ENCODE data around the gene CHD5. TPM values are rescaled to one million over a fixed set of nuclear protein-coding genes. Genes with fewer than 3 reads are reported as not detected.

CHD5 gene
- total and polyA plus RNA-seq, 2 of the 4 experiments (the other 2 are of a cell fraction): under 0.01 to 0.09 TPM

- Histone ChIP-seq H4K20me1 (ENCODE audit: insufficient read depth, low read length) (no peaks in the 10 kb centered on the region), H3K23ac (ENCODE audit: low read depth, low read length) (no peak overlapping the region), H3K27ac (ENCODE audit: insufficient read depth, low read length) (no peak overlapping the region), H3K36me3 (ENCODE audit: control insufficient read depth, insufficient read depth, low read length) (no peaks in the 10 kb centered on the region), H3K79me1 (ENCODE audit: low read depth in 1 of 2, low read length in 2 of 2) (no peaks in the 10 kb centered on the region), H3K4me1 (ENCODE audit: control insufficient read depth, insufficient read depth, low read length) (no peaks in the 10 kb centered on the region), H2AK5ac (ENCODE audit: low read depth, low read length) (no peak overlapping the region), H2BK5ac (ENCODE audit: low read depth, low read length, poor library complexity, severe bottlenecking) (no peak overlapping the region), H3K56ac (ENCODE audit: extremely low read depth, insufficient read depth, low read length) (no peak overlapping the region), H3K4me2 (ENCODE audit: low read depth, low read length) (no peak overlapping the region), H3K18ac (ENCODE audit: low read depth, low read length) (no peak overlapping the region), H3K27me3 (ENCODE audit: control insufficient read depth, insufficient read depth, low read length) (peaks cover under 1% of the 10 kb centered on the region; the same call in 1 of the 2 replicates), H3K4ac (ENCODE audit: low read depth, low read length) (no peak overlapping the region), H4K5ac (ENCODE audit: low read depth, low read length) (no peak overlapping the region), H3K14ac (replicated peaks; ENCODE audit: low read depth, low read length) (no peak overlapping the region), H2AK9ac (replicated peaks; ENCODE audit: low read depth, low read length, poor library complexity) (no peak overlapping the region), H3K9me3 (ENCODE audit: control insufficient read depth, insufficient read depth, low read length) (no peaks in the 10 kb centered on the region), H2BK20ac (ENCODE audit: low read depth, low read length) (no peak overlapping the region), H2BK120ac (ENCODE audit: low read depth, low read length) (no peak overlapping the region), H3K9me1 (ENCODE audit: insufficient read depth, low read length) (no peaks in the 10 kb centered on the region), H2BK15ac (ENCODE audit: low read depth, low read length) (no peak overlapping the region), H3K4me3 (ENCODE audit: insufficient read depth, low read depth, low read length) (no peak overlapping the region), H4K91ac (ENCODE audit: insufficient read depth, low read depth, low read length) (no peak overlapping the region), H3K9ac (ENCODE audit: low read depth, low read length) (no peak overlapping the region), H4K8ac (ENCODE audit: low read depth in 2 of 2, low read length in 2 of 2) (no peak overlapping the region), H2AFZ (replicated peaks; ENCODE audit: low read length, poor library complexity) (no peak overlapping the region)
- dilution Hi-C loops (cut with HindIII; ENCODE audit: low sequenced_read_pairs, unreplicated experiment): no loop called here
- DNase-seq (no peak), ATAC-seq (ENCODE audit: low read depth) (no peak)
- BruUV-seq (replicated peaks): no TSS peak
- in situ Hi-C loops (cut with MboI; ENCODE audit: low sequenced_read_pairs): no loop called here
- POLR2A ChIA-PET (ENCODE audit: unreplicated experiment): no interaction called here
- CTCF ChIA-PET: no interaction called here
- intact Hi-C loops (cut with micrococcal nuclease): no loop called here
- 72% methylated on average over 9 of the region's 17 CpGs; no CpG with 5 or more reads in 1 of the 2 experiments for WGBS, 2 experiments (ENCODE audit: extremely low coverage in 2 of 2, insufficient read length in 1 of 2)
- TF ChIP-seq RCOR1 (IDR thresholded peaks at IDR 0.05; ENCODE audit: insufficient replicate concordance, low read length) (no peak), USF2 (IDR thresholded peaks at IDR 0.05; ENCODE audit: low read depth, low read length) (no peak), MXI1 (IDR thresholded peaks at IDR 0.05; ENCODE audit: borderline replicate concordance, low read depth, low read length) (no peak), RFX5 (IDR thresholded peaks at IDR 0.05; ENCODE audit: low read depth, low read length) (no peak)
Measured at GRCh38 chr1:6121651-6122370, 58.3 kb downstream of the CHD5 start.

All from IMR-90 (cell line).